ENCODE results near the gene SNX11.

Gene SNX11

GRCh38 chr17:48101012-48101720 is 6.4 kb upstream of the SNX11 start, which contains the start of gene CBX1:
TSS of gene CBX1 (minus strand) at chr17:48101478. CDS start at chr17:48077004, 24,474 bp downstream.
- H4K8ac ChIP-seq (ENCODE audit: low read length): peak within 1 kb of the TSS; percentile 87

GRCh38 chr17:48102043-48102750 is 5.4 kb upstream of the SNX11 start:
- 96% methylated on average over 18 of the region's 19 CpGs for WGBS
- H3K4me3 ChIP-seq (ENCODE audit: insufficient read depth in 1 of 2, low read depth in 1 of 2, low read length in 2 of 2): peak overlapping the region in 1 of 2 experiments; percentile 98
- H3K36me3 ChIP-seq (ENCODE audit: control insufficient read depth in 1 of 2, insufficient read depth in 2 of 2, low read depth in 1 of 2, low read length in 2 of 2): no peaks in the 10 kb centered on the region
- H3K14ac ChIP-seq (ENCODE audit: low read length in 2 of 2): no peak overlapping the region
- H2BK15ac ChIP-seq (ENCODE audit: low read depth, poor library complexity, severe bottlenecking): no peak overlapping the region
- no peak overlapping the region for H2BK5ac ChIP-seq (ENCODE audit: low read depth, low read length, poor library complexity, severe bottlenecking)
- no peak overlapping the region for H3K4me2 ChIP-seq (ENCODE audit: low read length, poor library complexity, severe bottlenecking)
- H3K9me3 ChIP-seq (ENCODE audit: control insufficient read depth, low read length): no peaks in the 10 kb centered on the region
- no peaks in the 10 kb centered on the region for H3K27me3 ChIP-seq (ENCODE audit: control insufficient read depth in 1 of 2, insufficient read depth in 1 of 2, low read length in 2 of 2)
- H4K8ac ChIP-seq (ENCODE audit: low read length): no peak overlapping the region
- H4K91ac ChIP-seq (ENCODE audit: low read length): no peak overlapping the region
- no peak overlapping the region for H2BK120ac ChIP-seq (ENCODE audit: low read depth, low read length)
- no peak overlapping the region for H3K27ac ChIP-seq (ENCODE audit: low read length, poor library complexity, severe bottlenecking)
- no peak overlapping the region for H2BK12ac ChIP-seq (ENCODE audit: low read length in 2 of 2)
- no peak for DNase-seq
- H3K79me1 ChIP-seq (replicated peaks; ENCODE audit: low read length, poor library complexity, severe bottlenecking): no peaks in the 10 kb centered on the region
- H3K4ac ChIP-seq (ENCODE audit: low read depth in 1 of 2, low read length in 2 of 2): no peak overlapping the region
- H2AFZ ChIP-seq (ENCODE audit: low read depth, low read length): no peak overlapping the region
- H2AK5ac ChIP-seq (ENCODE audit: low read length, severe bottlenecking): no peak overlapping the region
- no peak overlapping the region for H3K23ac ChIP-seq (ENCODE audit: low read length in 2 of 2)
- H3K4me1 ChIP-seq (ENCODE audit: control insufficient read depth, insufficient read depth, low read depth, low read length): peaks cover 10% of the 10 kb centered on the region
- H3K9ac ChIP-seq (ENCODE audit: low read length): peak overlapping the region; percentile 94
- no peak overlapping the region for H3K18ac ChIP-seq (ENCODE audit: low read depth in 1 of 2, low read length in 2 of 2)

More at GRCh38 chr17:48101012-48101720, 6.4 kb upstream of the SNX11 start, which contains the start of gene CBX1:
- H3K79me1 ChIP-seq (replicated peaks; ENCODE audit: low read length, poor library complexity, severe bottlenecking): no peaks in the 10 kb centered on the region
- H2BK15ac ChIP-seq (ENCODE audit: low read depth, poor library complexity, severe bottlenecking): peak within 1 kb of the TSS; percentile 20
- H3K9ac ChIP-seq (ENCODE audit: low read length): peak within 1 kb of the TSS; percentile 94
- peaks cover 0 to 5% of the 10 kb centered on the region in 2 experiments for H3K36me3 ChIP-seq (ENCODE audit: control insufficient read depth in 1 of 2, insufficient read depth in 2 of 2, low read depth in 1 of 2, low read length in 2 of 2)
- H4K91ac ChIP-seq (ENCODE audit: low read length): peak within 1 kb of the TSS; percentile 96
- H2AFZ ChIP-seq (ENCODE audit: low read depth, low read length): peak within 1 kb of the TSS; percentile 93
- H2AK5ac ChIP-seq (ENCODE audit: low read length, severe bottlenecking): no peak within 1 kb of the TSS
- peak within 1 kb of the TSS; percentile 85 for H3K27ac ChIP-seq (ENCODE audit: low read length, poor library complexity, severe bottlenecking)
- no peak within 1 kb of the TSS for H2BK12ac ChIP-seq (ENCODE audit: low read length in 2 of 2)
- H3K9me3 ChIP-seq (ENCODE audit: control insufficient read depth, low read length): no peaks in the 10 kb centered on the region
- H3K4me1 ChIP-seq (ENCODE audit: control insufficient read depth, insufficient read depth, low read depth, low read length): peaks cover 6% of the 10 kb centered on the region
- peak within 1 kb of the TSS; percentile 98 to 99 for H3K4me3 ChIP-seq (ENCODE audit: insufficient read depth in 1 of 2, low read depth in 1 of 2, low read length in 2 of 2)
- H2BK120ac ChIP-seq (ENCODE audit: low read depth, low read length): no peak within 1 kb of the TSS
- H3K4me2 ChIP-seq (ENCODE audit: low read length, poor library complexity, severe bottlenecking): peak within 1 kb of the TSS; percentile 84
- WGBS: under 1% methylated on average over 70 of the region's 79 CpGs
- H3K14ac ChIP-seq (ENCODE audit: low read length in 2 of 2): peak within 1 kb of the TSS in 1 of 2 experiments; percentile 98
- peak within 1 kb of the TSS; percentile 68 for H2BK5ac ChIP-seq (ENCODE audit: low read depth, low read length, poor library complexity, severe bottlenecking)
- H3K23ac ChIP-seq (ENCODE audit: low read length in 2 of 2): peak within 1 kb of the TSS in 1 of 2 experiments; percentile 23
- H3K27me3 ChIP-seq (ENCODE audit: control insufficient read depth in 1 of 2, insufficient read depth in 1 of 2, low read length in 2 of 2): no peaks in the 10 kb centered on the region
- peak within 1 kb of the TSS; percentile 85 to 88 for H3K4ac ChIP-seq (ENCODE audit: low read depth in 1 of 2, low read length in 2 of 2)
- peak; percentile 91 for DNase-seq
- peak within 1 kb of the TSS; percentile 95 to 98 for H3K18ac ChIP-seq (ENCODE audit: low read depth in 1 of 2, low read length in 2 of 2)

DNA sequence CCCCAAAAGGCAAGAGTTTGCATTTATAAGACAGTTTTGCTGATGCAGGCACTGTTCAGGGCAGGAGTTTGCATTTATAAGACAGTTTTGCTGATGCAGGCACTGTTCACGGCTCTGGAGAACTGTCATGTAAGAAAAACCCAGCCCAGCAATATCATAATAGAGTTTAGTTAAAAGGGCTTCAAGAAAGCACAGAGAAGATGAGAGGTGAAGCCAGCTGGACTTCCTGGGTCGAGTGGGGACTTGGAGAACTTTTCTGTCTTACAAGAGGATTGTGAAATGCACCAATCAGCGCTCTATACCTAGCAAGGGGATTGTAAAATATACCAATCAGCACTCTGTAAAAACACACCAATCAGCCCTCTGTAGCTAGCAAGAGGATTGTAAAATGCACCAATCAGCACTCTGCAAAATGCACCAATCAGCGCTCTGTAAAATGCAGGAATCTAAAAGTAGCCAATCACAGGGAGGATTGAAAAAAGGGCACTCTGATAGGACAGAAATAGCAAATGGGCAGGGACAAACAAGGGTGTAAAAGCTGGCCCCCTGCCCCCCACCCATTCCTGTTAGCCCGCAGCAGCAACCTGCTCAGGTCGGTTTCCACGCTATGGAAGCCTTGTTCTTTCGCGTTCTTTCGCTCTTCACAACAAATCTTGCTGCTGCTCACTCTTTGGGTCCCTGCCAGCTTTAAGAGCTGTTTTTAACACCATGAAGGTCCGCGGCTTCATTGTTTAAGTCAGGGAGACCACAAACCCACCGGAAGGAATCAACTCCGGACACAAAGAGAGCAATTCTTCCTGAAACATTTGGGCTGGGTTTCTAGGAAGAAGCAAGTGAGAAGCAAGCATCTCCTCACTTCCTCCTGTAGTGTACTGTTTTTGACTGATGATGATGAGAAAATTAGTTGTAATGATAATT is 4.5 kb upstream of the SNX11 start:
- Histone ChIP-seq H3K4me1 (ENCODE audit: control insufficient read depth, insufficient read depth, low read depth, low read length) (peaks cover 8% of the 10 kb centered on the region), H2BK5ac (ENCODE audit: low read depth, low read length, poor library complexity, severe bottlenecking) (no peak overlapping the region), H3K27ac (ENCODE audit: low read length, poor library complexity, severe bottlenecking) (no peak overlapping the region), H3K36me3 (ENCODE audit: control insufficient read depth in 1 of 2, insufficient read depth in 2 of 2, low read depth in 1 of 2, low read length in 2 of 2) (no peaks in the 10 kb centered on the region), H3K14ac (ENCODE audit: low read length in 2 of 2) (no peak overlapping the region), H3K23ac (ENCODE audit: low read length in 2 of 2) (no peak overlapping the region), H3K79me1 (replicated peaks; ENCODE audit: low read length, poor library complexity, severe bottlenecking) (no peaks in the 10 kb centered on the region), H3K9me3 (ENCODE audit: control insufficient read depth, low read length) (no peaks in the 10 kb centered on the region), H4K8ac (ENCODE audit: low read length) (no peak overlapping the region), H3K4me3 (ENCODE audit: insufficient read depth in 1 of 2, low read depth in 1 of 2, low read length in 2 of 2) (no peak overlapping the region), H2BK12ac (ENCODE audit: low read length in 2 of 2) (no peak overlapping the region), H2BK120ac (ENCODE audit: low read depth, low read length) (no peak overlapping the region), H2BK15ac (ENCODE audit: low read depth, poor library complexity, severe bottlenecking) (no peak overlapping the region), H3K9ac (ENCODE audit: low read length) (no peak overlapping the region), H3K18ac (ENCODE audit: low read depth in 1 of 2, low read length in 2 of 2) (no peak overlapping the region), H4K91ac (ENCODE audit: low read length) (no peak overlapping the region), H2AFZ (ENCODE audit: low read depth, low read length) (no peak overlapping the region), H3K4ac (ENCODE audit: low read depth in 1 of 2, low read length in 2 of 2) (no peak overlapping the region), H2AK5ac (ENCODE audit: low read length, severe bottlenecking) (no peak overlapping the region), H3K4me2 (ENCODE audit: low read length, poor library complexity, severe bottlenecking) (no peak overlapping the region), H3K27me3 (ENCODE audit: control insufficient read depth in 1 of 2, insufficient read depth in 1 of 2, low read length in 2 of 2) (no peaks in the 10 kb centered on the region)
- 94% methylated on average over 12 of the region's 14 CpGs for WGBS
- no peak for DNase-seq
